HCT116 (cell line): ENCODE results near the gene AGK. TPM values are rescaled to one million over a fixed set of nuclear protein-coding genes. Genes with fewer than 3 reads are reported as not detected.

Source experiments
- ATAC-seq: fragments of 200-7000 bp; cut with Tn5 transposase; 2 replicates; pipeline ENCODE4 v1.9.1; 2020; ENCODE audit warnings: mild to moderate bottlenecking, moderate library complexity
- BruUV-seq: library from RNA; stranded (reverse); fragments of 400-500 nt; replicated peaks from 2 replicates; lab custom pipeline; 2021; lab: Mats Ljungman, UMichigan
- CTCF ChIA-PET: fragments of 300-600 bp; sonication (Branson Sonifier 250); formaldehyde crosslinking; loops from one replicate; lab custom pipeline; 2021; ENCODE audit warnings: antibody characterized with exemption; lab: Charles Lee
- POLR2A ChIA-PET: fragments of 300-600, 350-600 bp; sonication (Branson Sonifier 250); formaldehyde crosslinking; loops from one replicate; lab custom pipeline; 2021; ENCODE audit warnings: antibody characterized with exemption; lab: Charles Lee
- RAD21 ChIA-PET, 2 experiments: fragments of 300-600 bp; sonication (Branson Sonifier 250); formaldehyde crosslinking; loops; one replicate each; lab custom pipeline; 2023; ENCODE audit warnings: low total read pairs in 2 of 2; ENCODE audit not compliant: uncharacterized antibody in 2 of 2, unreplicated experiment in 2 of 2, low non-redundant PET in 1 of 2; lab: Charles Lee
- DNase-seq: peaks from one replicate; pipeline ENCODE4 v3.0.0-alpha.2; 2010; ENCODE audit warnings: low read depth, low spot score
- H2AFZ ChIP-seq: fragments of 200-600 bp; shearing (Covaris generic), sonication (generic); 2 replicates; pipeline ENCODE4 v1.6.1; 2017; ENCODE audit warnings: low read depth, mixed run types, mixed read lengths, antibody characterized with exemption, low read length; ENCODE audit not compliant: poor library complexity, severe bottlenecking
- H3K27ac ChIP-seq: 2 replicates; pipeline ENCODE4 v1.5.1; 2012; ENCODE audit warnings: low read depth, low read length
- H3K27me3 ChIP-seq: fragments of 200-600 bp; sonication (generic); 2 replicates; pipeline ENCODE4 v1.6.1; 2016; ENCODE audit warnings: mixed run types, low read length, mixed read lengths; ENCODE audit not compliant: insufficient read depth
- H3K36me3 ChIP-seq, 2 experiments: fragments of 200-500 bp in 1 of 2; fragments of 200-600 bp in 1 of 2; sonication (Bioruptor generic) in 1 of 2; sonication (generic) in 1 of 2; 2 replicates each; pipeline versions ENCODE4 v1.5.1 to v1.6.1; 2014 to 2016; ENCODE audit warnings: low read length in 2 of 2, inconsistent platforms in 1 of 2, mixed read lengths in 1 of 2, mixed run types in 1 of 2; ENCODE audit not compliant: insufficient read depth in 2 of 2, control insufficient read depth in 1 of 2
- H3K4me1 ChIP-seq, 2 experiments: fragments of 200-600 bp in 1 of 2; sonication (generic) in 1 of 2; 2 replicates each; pipeline versions ENCODE4 v1.5.1 to v1.6.1; 2012 to 2017; ENCODE audit warnings: low read length in 2 of 2, inconsistent platforms in 1 of 2, mild to moderate bottlenecking in 1 of 2, mixed read lengths in 1 of 2, mixed run types in 1 of 2, moderate library complexity in 1 of 2; ENCODE audit not compliant: insufficient read depth in 2 of 2, control insufficient read depth in 1 of 2
- H3K4me2 ChIP-seq: fragments of 200-600 bp; sonication (generic); 2 replicates; pipeline ENCODE4 v1.6.1; 2017; ENCODE audit warnings: mixed run types, low read length, mixed read lengths
- H3K4me3 ChIP-seq, 2 experiments: fragments of 200-600 bp in 1 of 2; sonication (generic) in 1 of 2; replicated peaks in 1 of 2; 2 replicates each; pipeline ENCODE4 v1.5.1; 2011 to 2016; ENCODE audit warnings: low read length in 2 of 2, control low read depth in 1 of 2, low read depth in 1 of 2, mild to moderate bottlenecking in 1 of 2, mixed read lengths in 1 of 2, mixed run types in 1 of 2
- H3K79me2 ChIP-seq: fragments of 200-600 bp; sonication (generic); 2 replicates; pipeline ENCODE4 v1.6.1; 2017; ENCODE audit warnings: mild to moderate bottlenecking, mixed run types, low read length, moderate library complexity, mixed read lengths; ENCODE audit not compliant: insufficient read depth
- H3K9ac ChIP-seq: fragments of 200-600 bp; sonication (generic); 2 replicates; pipeline ENCODE4 v1.6.1; 2016; ENCODE audit warnings: low read length, mixed read lengths
- H3K9me2 ChIP-seq: fragments of 200-600 bp; sonication (generic), shearing (Covaris generic); 2 replicates; pipeline ENCODE4 v1.6.1; 2017; ENCODE audit warnings: mixed run types, mild to moderate bottlenecking, moderate library complexity; ENCODE audit not compliant: insufficient read depth
- H3K9me3 ChIP-seq, 2 experiments: fragments of 200-500 bp in 1 of 2; fragments of 200-600 bp in 1 of 2; sonication (Bioruptor generic) in 1 of 2; sonication (generic) in 1 of 2; 2 replicates each; pipeline ENCODE4 v1.6.1; 2014 to 2017; ENCODE audit warnings: low read length in 2 of 2, mixed read lengths in 2 of 2, inconsistent platforms in 1 of 2, low read depth in 1 of 2, mild to moderate bottlenecking in 1 of 2, mixed run types in 1 of 2, moderate library complexity in 1 of 2; ENCODE audit not compliant: control insufficient read depth in 1 of 2, insufficient read depth in 1 of 2
- H4K20me1 ChIP-seq: fragments of 200-600 bp; sonication (generic), shearing (Covaris generic); 2 replicates; pipeline ENCODE4 v1.6.1; 2017; ENCODE audit warnings: mixed run types, mild to moderate bottlenecking, moderate library complexity; ENCODE audit not compliant: insufficient read depth
- CBX3 ChIP-seq: IDR thresholded peaks from 2 replicates; pipeline ENCODE4 v1.6.1; 2012; ENCODE audit warnings: low read depth
- CEBPB ChIP-seq: IDR thresholded peaks from 2 replicates; pipeline ENCODE4 v1.6.1; 2012; ENCODE audit warnings: low read depth
- EGR1 ChIP-seq: IDR thresholded peaks from 2 replicates; pipeline ENCODE4 v1.6.1; 2012; ENCODE audit warnings: low read depth
- ELF1 ChIP-seq: IDR thresholded peaks from 2 replicates; pipeline ENCODE4 v1.6.1; 2012; ENCODE audit warnings: low read depth, borderline replicate concordance
- EZH2 ChIP-seq: fragments of 200-600 bp; sonication (generic); IDR thresholded peaks from 2 replicates; pipeline ENCODE4 v1.6.1; 2017; ENCODE audit warnings: antibody characterized with exemption, mixed run types
- FOSL1 ChIP-seq: IDR thresholded peaks from 2 replicates; pipeline ENCODE4 v1.6.1; 2012; ENCODE audit warnings: low read depth
- JUND ChIP-seq: IDR thresholded peaks from 2 replicates; pipeline ENCODE4 v1.6.1; 2012
- POLR2A ChIP-seq: IDR thresholded peaks from 2 replicates; pipeline ENCODE4 v1.7.0; 2011; ENCODE audit warnings: borderline replicate concordance; ENCODE audit not compliant: insufficient read depth, insufficient read length; ENCODE audit errors: extremely low read depth
- POLR2AphosphoS5 ChIP-seq: IDR thresholded peaks from 2 replicates; pipeline ENCODE4 v1.6.1; 2011; ENCODE audit warnings: mild to moderate bottlenecking, low read depth, low read length, moderate library complexity
- RAD21 ChIP-seq: IDR thresholded peaks from 2 replicates; pipeline ENCODE4 v1.6.1; 2012; ENCODE audit warnings: low read depth, mild to moderate bottlenecking
- SIN3A ChIP-seq: IDR thresholded peaks from 2 replicates; pipeline ENCODE4 v1.6.1; 2012; ENCODE audit warnings: low read depth
- SRF ChIP-seq: IDR thresholded peaks from 2 replicates; pipeline ENCODE4 v1.6.1; 2012; ENCODE audit warnings: low read depth
- YY1 ChIP-seq: IDR thresholded peaks from 2 replicates; pipeline ENCODE4 v1.6.1; 2011; ENCODE audit warnings: low read length, low read depth, moderate library complexity, mild to moderate bottlenecking; ENCODE audit not compliant: insufficient replicate concordance; ENCODE audit errors: extremely low read depth
- ZBTB33 ChIP-seq: IDR thresholded peaks from 2 replicates; pipeline ENCODE4 v1.6.1; 2011; ENCODE audit warnings: mild to moderate bottlenecking, low read length, moderate library complexity; ENCODE audit not compliant: insufficient replicate concordance; ENCODE audit errors: extremely low read depth
- ZFX ChIP-seq: fragments of 450-650 bp; IDR thresholded peaks from 2 replicates; pipeline ENCODE4 v1.6.1; 2017
- ZNF274 ChIP-seq: fragments of 200-500 bp; sonication (Bioruptor generic); IDR thresholded peaks from 2 replicates; pipeline ENCODE4 v1.6.1; 2014; ENCODE audit warnings: mild to moderate bottlenecking, low read depth, low read length, inconsistent platforms
- intact Hi-C: fragments of 100-400 bp; cut with micrococcal nuclease; formaldehyde crosslinking; loops from 2 replicates; pipeline ENCODE4 v1.10.0; 2022
- total RNA-seq: library from RNA; stranded (reverse); gene quantifications from one replicate; pipeline ENCODE4 v1.2.1, GENCODE V29; 2021; ENCODE audit not compliant: unreplicated experiment
- TF ChIP-seq, protein P1 (sequence below): IDR thresholded peaks from 2 replicates; pipeline ENCODE4 v1.6.1; 2012

Gene AGK
- total RNA-seq, 1 experiment from 2014 or later = 36.3 TPM

GRCh38 chr7:141511676-141512396, 39.4 kb upstream of the AGK start:
- Histone ChIP-seq H3K36me3 (no peaks in the 10 kb centered on the region), H3K4me1 (no peaks in the 10 kb centered on the region), H3K79me2 (no peaks in the 10 kb centered on the region), H3K4me2 (no peak overlapping the region), H3K9me3 (no peaks in the 10 kb centered on the region), H3K9me2 (no peaks in the 10 kb centered on the region), H3K9ac (no peak overlapping the region), H2AFZ (no peak overlapping the region), H4K20me1 (no peaks in the 10 kb centered on the region), H3K27ac (no peak overlapping the region), H3K4me3 (no peak overlapping the region), H3K27me3 (peaks cover 23% of the 10 kb centered on the region; the same call in 1 of the 2 replicates)
- DNase-seq (no peak), ATAC-seq (no peak)
- TF ChIP-seq ZBTB33 (no peak), ELF1 (no peak), YY1 (no peak), FOSL1 (no peak), EZH2 (no peak), SRF (no peak), ZFX (no peak), RAD21 (no peak), ZNF274 (no peak), CEBPB (no peak), CBX3 (no peak), SIN3A (no peak), EGR1 (no peak), JUND (no peak), POLR2AphosphoS5 (no peak), POLR2A (no peak)
- TF ChIP-seq, protein P1, sequence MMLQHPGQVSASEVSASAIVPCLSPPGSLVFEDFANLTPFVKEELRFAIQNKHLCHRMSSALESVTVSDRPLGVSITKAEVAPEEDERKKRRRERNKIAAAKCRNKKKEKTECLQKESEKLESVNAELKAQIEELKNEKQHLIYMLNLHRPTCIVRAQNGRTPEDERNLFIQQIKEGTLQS = no peak
- ChIA-PET CTCF (no interaction called here), POLR2A (no interaction called here), RAD21 (no interaction called here)
- no TSS peak for BruUV-seq
- intact Hi-C loops = no loop called here
